Stomach (tissue), 4 donors: ENCODE measurements around the gene NEURL3.

Experiments
- POLR2AphosphoS5 ChIP-seq, 3 donors: sonication (generic); formaldehyde crosslinking; IDR thresholded peaks; one replicate each; pipeline ENCODE4 v1.6.1; 2016; ENCODE audit warnings: antibody characterized with exemption in 3 of 3
- TF ChIP-seq, protein P1 (sequence below), 7 experiments: fragments of 450-650 bp in 4 of 7; fragments of 200-600 bp in 3 of 7; sonication (generic) in 3 of 7; IDR thresholded peaks; one replicate each; pipeline ENCODE4 v1.5.1; 2016 to 2019; ENCODE audit warnings: antibody characterized with exemption in 7 of 7, control low read depth in 2 of 7, mild to moderate bottlenecking in 1 of 7

DNA sequence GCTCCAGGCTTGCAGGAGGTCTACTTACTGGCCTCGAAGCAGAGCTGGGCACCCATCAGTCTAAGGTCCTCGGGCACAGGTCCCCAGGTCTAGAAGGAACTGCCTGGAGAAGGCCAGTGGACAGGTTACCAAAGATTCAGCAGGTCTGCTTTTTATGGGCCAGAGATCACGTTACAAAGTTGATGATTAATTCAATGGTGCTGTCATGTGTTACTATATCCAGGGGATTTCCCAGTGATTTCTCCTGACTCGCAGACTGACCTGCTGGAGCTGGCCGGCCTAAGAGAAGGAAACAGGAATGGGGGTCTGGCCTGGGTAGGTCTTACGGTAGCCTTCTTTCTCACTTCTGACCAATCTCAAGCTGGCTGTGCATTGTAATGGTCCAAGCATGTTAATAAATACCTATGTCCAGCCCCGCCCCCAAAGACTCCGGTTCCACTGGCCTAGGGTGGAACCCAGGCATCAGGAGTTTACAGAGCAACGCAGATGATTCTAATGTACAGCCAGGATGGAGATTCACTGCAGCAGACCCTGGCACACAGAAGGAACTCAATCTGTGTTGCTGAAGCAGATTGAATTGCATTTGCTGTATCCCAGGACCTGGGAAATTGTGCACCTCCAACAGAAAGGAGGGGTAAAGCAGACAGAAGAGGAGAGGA, at the start of gene NEURL3:
- TF ChIP-seq, protein P1, sequence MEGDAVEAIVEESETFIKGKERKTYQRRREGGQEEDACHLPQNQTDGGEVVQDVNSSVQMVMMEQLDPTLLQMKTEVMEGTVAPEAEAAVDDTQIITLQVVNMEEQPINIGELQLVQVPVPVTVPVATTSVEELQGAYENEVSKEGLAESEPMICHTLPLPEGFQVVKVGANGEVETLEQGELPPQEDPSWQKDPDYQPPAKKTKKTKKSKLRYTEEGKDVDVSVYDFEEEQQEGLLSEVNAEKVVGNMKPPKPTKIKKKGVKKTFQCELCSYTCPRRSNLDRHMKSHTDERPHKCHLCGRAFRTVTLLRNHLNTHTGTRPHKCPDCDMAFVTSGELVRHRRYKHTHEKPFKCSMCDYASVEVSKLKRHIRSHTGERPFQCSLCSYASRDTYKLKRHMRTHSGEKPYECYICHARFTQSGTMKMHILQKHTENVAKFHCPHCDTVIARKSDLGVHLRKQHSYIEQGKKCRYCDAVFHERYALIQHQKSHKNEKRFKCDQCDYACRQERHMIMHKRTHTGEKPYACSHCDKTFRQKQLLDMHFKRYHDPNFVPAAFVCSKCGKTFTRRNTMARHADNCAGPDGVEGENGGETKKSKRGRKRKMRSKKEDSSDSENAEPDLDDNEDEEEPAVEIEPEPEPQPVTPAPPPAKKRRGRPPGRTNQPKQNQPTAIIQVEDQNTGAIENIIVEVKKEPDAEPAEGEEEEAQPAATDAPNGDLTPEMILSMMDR (IDR thresholded peaks at IDR 0.05) = no peak
- no peak for TF ChIP-seq POLR2AphosphoS5 (IDR thresholded peaks at IDR 0.05)
